WI38 (cell line): ENCODE results near the gene NEK10.

ENCODE experiments used
- H3K4me3 ChIP-seq: 2 replicates; pipeline ENCODE4 v1.5.1; 2011; ENCODE audit warnings: low read depth, mild to moderate bottlenecking, control low read depth, low read length
- CTCF ChIP-seq: IDR thresholded peaks from 2 replicates; pipeline ENCODE4 v1.5.1; 2012; ENCODE audit warnings: low read depth, mild to moderate bottlenecking, control low read depth, low read length

NEK10 gene

GRCh38 chr3:27079427-27080257 is 289.5 kb downstream of the NEK10 start:
- TF ChIP-seq CTCF: no peak
- no peak overlapping the region for H3K4me3 ChIP-seq

DNA sequence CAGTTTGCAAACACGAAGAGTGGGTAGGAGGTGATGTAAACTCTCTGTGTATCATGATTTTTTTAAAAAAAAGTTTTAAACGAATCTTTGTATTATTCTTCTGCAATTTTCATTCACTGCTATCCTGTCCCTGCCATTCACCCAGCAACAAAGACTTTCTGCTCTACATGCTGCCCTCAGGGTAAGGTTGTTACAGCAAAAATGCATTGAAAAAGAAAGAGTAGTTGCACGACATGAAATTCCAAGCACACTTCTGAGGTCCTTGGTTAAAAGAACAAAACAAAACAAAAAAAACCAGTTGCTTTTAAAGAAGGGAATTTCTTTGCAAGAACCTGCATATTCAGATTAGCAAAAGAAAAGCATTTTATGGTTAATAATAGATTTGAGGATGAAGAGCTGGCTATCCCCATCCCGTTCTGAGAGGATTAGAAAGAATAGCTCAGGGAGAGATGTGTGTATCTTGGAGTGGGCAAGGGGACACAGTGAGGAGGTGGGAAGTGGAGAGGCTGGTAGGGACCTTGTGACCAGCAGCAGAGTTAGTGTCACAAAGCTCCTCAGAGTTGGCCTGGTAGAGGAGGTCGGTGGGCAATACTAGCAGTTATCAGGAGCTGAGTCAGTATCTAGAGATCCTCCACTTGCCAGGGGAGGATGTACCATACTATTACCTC is 290.8 kb downstream of the NEK10 start:
- TF ChIP-seq CTCF: no peak
- H3K4me3 ChIP-seq: no peak overlapping the region

DNA sequence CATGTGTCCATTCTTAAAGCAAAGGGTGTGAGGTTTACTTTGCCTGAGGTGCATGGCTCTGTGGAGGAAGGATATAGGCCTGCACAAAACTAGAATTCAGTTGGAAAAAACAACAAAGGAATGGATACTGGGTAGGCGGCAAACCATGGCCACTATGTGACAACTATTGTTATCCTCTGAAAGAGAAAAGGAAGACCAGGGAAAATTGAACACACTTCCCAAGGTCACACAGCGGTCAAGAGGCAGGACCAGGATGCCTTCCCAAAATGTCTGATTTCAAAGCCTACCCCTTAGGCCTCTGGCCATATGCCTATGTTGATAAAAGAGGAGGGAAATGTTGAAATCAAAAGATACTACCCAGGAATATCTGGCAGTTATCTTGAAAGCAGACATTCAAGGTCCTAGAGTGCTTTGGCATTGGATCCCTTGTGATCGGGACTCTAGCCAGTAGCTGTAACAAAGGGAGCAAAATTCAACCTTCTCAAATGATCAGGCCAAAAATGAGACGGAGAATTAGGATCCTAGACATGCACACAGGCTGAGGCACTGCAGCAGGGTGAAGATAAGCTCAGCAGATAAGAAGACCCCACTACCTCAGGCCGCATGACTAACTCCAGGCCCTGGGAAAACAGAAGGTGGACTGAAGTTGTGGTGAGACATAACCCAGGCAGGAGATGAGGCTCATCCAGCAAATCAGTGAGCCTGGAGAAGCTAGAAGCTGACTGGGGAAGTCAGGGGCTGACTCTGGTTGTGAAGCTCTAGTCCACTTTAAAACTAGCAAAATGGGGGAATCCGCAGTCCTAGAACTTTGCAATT is 292.2 kb downstream of the NEK10 start:
- H3K4me3 ChIP-seq: no peak overlapping the region
- no peak for TF ChIP-seq CTCF

DNA sequence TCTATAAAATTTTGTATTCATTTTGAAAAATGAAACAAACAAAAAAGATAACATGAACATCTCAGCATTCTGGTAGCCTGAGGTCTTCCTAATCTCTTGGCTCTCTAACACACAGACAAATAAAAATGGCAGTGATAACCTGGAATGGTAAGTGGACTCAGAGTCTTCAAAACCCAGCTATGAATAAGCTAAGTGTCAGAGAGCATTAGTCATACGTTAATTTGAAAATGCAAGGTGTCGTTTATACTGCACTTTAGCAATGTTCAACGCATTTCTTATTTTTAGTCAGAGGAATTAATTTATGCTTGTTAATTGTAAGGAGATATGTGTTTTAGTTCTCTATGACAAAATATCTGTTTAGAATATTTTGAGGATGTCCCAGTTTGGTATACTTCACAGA is 294.3 kb downstream of the NEK10 start:
- H3K4me3 ChIP-seq: no peak overlapping the region
- no peak for TF ChIP-seq CTCF

DNA sequence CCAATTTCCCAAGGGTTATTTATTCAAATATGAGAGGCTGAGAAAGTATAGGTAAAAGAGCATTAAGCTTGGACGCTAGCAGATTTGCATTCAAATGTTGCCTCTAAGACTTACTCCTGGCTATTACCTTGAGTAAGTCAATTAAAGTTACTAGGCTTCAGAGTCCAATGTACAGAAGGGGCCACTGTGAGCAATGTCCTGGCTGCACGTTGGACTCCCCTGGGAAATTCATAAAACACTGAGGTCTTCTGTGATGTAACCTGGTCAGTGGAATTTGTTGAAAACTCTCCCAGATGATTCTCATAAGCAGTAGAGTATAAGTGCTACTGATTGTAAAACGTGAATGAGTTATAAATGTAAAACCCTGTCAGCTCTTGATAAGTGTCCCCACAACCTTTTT is 295.3 kb downstream of the NEK10 start:
- H3K4me3 ChIP-seq: no peak overlapping the region
- no peak for TF ChIP-seq CTCF

DNA sequence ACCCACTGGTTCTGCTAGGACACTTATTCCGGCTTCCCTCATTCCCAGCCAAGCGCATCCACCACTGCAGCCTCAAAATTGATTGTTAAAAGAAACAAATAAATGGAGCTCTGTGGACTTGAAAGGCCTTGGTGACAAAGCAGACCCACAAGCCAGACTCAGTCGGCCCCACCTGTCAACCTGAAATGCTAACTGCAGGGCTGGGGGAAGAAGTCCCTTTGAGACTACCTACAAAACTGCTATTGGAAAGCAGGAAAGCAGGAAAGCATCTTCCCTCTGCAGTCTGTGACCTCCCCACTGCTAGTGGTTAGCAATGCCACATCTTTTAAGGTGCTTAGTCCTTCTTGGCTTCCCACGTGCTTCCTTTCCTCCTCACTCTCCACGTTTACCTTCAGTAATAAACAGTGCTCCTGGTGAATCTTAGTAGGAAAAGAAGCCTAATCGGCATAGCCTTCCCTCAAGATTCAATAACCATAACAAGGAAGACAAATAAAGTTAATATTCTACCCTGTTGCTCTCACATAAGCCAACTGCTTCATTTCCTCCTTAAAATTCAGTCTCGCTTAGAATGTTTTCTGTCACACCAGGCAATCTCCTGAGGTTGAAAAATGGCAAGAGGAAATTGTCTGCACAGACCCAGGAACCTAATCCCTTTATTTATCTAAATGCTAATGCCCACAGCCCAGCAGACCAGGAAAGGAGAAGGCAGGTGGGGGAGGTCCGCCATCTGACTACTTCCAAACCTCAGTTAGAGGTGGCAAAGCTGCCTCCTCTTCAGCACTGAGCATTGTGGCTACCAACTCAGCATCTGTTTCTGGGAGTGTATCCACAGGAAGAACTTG is 296.2 kb downstream of the NEK10 start:
- no peak for TF ChIP-seq CTCF
- H3K4me3 ChIP-seq: no peak overlapping the region
